Endometrial microvascular endothelial cells (primary cell): ENCODE measurements around the gene CAMK2D. TPM values are rescaled to one million over a fixed set of nuclear protein-coding genes. Genes with fewer than 3 reads are reported as not detected.

Source experiments
- in situ Hi-C: cut with HindIII; loops from 2 replicates; pipeline ENCODE4 v1.10.0; 2017; ENCODE audit warnings: low sequenced_read_pairs, low pct_unique_long_range_greater_than_20kb; ENCODE audit errors: inconsistent ontology term
- total RNA-seq: library from RNA; depleted of rRNA; stranded (reverse); fragments of >200 nt; gene quantifications from one replicate; pipeline ENCODE4 v1.2.3, GENCODE V29; 2015; ENCODE audit errors: inconsistent ontology term

The CAMK2D gene
- total RNA-seq, 1 donor from 2014 or later = 30.9 TPM

DNA sequence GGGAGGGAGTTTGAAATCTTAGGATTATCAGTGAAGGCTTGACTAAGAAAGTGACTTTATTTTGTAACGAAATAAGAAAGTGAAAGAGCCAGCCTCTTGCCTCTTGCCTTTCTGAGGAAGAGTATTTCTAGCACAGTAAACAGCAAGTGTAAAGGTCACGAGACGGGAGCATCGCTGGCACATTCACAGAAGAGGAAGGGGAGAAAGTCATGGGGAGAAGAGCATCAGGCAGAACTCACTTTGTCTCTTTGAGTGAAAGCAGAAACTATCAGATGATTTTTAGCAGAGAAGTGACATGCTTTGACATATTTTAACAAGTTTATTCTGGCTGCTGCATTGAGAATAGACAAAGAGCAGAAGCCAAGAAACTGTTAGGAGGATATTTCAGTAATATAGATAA, 313.8 kb downstream of the CAMK2D start:
- in situ Hi-C loops = no loop called here

DNA sequence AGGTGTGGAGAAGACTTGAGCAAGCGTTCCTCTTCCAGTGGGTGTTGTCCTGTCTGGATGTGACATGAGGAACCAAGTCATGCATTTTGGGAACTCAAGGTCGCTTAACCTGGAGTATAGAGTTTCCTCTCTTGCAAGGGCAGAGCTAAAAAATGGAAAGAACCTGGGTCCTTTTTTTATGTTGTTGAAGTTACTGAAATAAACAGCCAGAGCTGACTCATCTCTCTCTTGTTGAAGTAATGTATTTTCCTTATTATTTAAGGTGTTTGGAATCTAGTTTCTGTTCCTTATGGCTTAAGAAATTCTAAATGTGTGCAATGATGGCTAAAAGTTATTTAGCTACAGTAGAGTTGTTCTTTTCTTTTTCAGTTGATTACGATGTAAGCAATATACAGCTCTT, 314.5 kb downstream of the CAMK2D start:
- in situ Hi-C loops = no loop called here

- in situ Hi-C loops = no loop called here
Observed at GRCh38 chr4:113446019-113446418, 315.5 kb downstream of the CAMK2D start.

DNA sequence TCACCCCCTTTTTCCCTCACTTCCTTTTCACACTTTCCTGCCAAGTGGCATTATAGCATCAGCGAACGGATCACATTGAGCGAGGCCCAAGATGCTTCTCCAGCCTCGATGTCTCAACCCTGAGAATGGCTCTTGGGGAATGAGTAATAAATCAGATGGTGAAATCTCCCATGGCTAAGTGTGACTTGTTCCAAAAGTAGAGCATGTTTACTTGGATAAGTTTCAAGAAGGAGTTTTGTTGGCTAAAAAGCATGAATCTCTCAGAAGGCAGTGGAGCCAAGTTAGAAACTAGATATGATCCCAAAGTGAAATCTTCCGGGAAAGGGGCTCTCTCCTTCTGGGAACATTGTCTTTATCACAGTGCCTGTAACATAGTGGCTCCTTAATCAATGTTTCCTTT, 316.3 kb downstream of the CAMK2D start:
- in situ Hi-C loops = no loop called here

GRCh38 chr4:113444386-113444785, 317.2 kb downstream of the CAMK2D start:
- in situ Hi-C loops = no loop called here

DNA sequence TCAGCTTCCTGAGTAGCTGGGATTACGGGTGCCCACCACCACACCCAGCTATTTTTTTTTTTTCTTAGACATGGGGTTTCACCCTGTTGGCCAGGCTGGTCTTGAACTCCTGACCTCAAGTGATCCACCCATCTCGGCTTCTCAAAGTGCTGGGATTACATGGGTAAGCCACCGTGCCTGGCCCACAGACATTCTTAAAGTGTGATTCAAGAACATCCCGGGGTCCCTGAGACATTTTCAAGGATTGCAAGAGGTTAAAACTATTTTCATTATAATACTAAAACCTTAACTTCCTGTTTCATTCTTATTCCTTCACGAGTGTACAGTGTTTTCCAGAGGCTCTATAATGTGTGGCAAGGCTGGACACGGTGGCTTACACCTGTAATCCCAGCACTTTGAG, 318.7 kb downstream of the CAMK2D start:
- in situ Hi-C loops = no loop called here

DNA sequence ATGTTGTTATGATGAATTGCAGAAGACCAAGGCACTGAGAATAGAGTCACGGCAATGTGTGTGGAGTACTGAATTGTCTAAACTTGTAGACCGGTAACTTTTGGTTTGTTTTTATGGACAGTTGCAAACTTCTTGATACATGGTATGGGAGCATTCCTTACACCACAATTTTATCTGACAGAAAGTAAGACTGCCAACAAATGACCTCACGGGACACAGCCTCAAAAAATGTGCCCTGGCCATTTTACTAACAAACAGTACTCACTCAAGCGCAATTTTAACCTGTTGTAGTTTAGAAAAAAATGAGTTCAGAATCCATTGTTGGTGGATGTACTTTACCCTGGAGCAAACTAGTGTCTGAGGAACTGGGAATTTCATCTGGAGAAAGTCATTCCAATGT, 321.2 kb downstream of the CAMK2D start:
- in situ Hi-C loops = no loop called here

- in situ Hi-C loops = no loop called here
Observed at GRCh38 chr4:113438596-113438995, 322.9 kb downstream of the CAMK2D start.

DNA sequence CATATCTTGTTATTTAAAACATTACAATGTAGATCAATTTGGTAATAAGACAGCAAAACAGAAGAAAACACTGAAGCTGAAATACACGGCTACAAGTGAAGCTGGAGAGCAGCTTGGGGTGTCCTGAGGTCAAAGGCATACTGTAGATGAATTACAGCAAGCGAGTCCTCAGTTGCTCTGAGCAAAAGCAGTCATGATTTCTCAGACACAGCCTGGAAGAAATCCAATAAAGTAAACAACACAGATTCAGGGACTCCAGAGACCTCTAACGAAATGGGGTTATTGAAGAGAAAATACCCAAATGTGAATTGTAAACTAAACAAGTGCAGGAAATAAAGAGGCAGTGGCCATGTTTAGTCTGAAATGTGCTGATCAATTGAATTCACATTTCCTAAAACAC, 324.4 kb downstream of the CAMK2D start:
- in situ Hi-C loops = no loop called here

DNA sequence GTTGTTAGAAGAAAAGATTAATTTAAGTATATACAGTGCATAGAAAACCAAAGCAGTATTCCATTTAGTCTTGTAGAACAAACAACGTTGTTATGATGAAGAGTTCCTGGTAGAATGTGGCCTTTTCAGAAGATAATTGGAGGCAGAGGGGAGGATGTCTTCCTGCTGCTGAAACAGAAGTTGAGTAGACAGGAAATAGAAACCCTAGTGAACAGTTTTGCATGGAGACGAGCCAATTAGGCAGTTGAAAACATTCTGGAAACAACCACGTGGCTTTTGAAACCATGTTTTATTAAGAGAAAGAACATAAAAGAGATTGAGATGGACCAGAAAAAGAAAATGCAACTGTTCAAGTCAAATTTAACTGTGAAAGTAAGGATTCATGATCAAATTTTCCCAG, 325.2 kb downstream of the CAMK2D start:
- in situ Hi-C loops = no loop called here

DNA sequence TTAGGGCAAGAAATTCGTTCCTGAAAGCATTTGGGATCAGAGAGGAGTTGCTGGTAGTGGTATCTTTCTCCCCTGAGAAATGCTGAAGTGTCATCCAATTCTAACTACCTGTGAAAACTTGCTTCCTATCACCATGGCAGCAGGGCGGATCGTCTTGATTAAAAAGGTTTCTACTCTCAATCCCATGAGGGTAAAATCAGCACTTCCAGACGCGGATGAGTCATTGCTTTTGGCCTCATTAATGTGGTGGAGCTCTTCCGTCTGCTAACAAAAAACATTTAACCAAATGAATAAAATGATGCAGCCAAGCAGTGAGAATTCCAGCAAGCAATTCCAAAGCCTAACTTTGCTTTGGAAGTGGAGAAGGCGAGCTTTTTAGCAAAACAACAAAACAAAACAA, 325.6 kb downstream of the CAMK2D start:
- in situ Hi-C loops = no loop called here

DNA sequence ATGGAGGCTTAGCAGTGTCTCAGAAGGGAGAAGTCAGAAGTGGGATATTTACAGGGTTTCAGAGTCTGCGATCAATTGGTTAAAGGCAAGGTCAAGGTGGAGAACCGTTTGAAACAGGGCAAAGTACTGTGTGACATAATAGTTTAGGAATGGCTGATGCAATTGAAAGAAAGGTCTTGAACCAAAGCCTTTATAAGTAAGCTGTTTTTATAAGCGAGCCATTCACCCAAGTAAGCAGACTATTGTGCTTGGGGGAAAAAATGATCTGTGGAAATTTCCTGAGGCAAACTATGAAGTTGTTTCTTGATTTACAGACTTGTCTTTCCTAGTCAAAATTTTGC, 327.3 kb downstream of the CAMK2D start:
- in situ Hi-C loops = no loop called here

DNA sequence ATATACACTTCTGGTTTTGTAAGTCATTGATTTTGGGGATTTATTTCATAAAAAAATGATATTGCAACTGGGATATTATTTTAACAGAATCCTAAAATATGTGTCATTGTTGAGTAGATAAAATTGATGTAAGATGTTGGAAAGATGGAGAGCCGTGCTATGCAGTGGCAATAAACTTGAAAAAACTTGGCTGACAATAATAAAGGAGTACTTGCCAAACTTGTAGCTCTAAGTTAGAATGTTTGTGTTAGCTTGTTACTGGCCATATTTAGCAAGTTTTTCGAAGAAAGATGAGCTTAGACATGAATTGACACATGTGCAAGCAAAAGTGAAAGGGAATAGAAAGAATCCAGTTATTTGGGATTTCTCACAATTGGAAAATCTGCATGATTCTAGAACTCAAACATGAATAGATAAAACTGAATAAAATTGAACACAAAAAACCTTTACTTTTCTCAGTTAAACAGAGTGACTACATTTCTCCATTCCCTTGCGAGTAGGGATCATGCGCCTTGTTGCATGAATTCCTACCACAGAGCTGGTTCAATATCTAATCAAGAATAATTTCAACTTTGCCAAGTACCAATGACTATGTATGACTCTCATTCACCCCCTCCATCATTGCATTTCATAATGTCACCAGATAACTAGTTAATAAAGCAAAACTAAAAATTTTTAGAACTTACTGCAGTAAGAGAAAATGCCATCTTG, 327.8 kb downstream of the CAMK2D start:
- in situ Hi-C loops = no loop called here

DNA sequence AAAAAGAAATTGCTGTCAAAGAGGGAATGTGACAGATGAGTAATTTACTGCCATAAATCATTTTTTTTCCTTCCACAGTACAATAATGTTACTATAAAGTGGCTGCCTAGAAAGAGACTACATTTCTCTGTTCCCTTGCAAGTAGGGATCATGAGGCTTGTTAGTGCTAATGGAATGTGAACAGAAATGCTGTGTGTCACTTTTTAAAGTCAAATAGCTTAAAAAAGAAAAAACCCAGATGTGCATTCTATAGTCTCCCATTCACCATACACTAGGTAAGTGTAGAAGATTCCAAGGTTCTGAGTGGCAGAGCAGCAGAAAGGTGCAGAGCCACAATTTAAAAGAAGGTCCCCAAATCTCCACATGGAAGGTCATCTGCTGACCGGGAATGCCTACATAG, 328.4 kb downstream of the CAMK2D start:
- in situ Hi-C loops = no loop called here

- in situ Hi-C loops = no loop called here
Observed at GRCh38 chr4:113423631-113424030, 337.9 kb downstream of the CAMK2D start.

DNA sequence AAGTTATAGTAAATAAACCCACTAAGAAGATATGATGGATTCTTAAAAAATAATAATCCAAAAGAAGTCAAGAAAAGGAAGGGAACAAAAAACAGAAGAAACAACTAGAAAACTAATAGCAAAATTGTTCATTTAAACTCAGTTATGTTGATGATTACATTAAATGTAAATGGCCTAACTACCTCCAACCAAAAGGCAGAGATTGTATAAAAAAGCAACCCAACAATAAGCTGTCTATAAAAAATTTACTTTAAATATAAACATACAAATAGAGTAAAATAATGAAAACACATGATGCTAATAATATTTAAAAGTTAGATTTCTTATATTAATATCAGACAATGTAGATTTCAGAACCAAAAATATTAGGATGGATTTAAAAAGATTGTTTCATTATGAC, 340.6 kb downstream of the CAMK2D start:
- in situ Hi-C loops = no loop called here

DNA sequence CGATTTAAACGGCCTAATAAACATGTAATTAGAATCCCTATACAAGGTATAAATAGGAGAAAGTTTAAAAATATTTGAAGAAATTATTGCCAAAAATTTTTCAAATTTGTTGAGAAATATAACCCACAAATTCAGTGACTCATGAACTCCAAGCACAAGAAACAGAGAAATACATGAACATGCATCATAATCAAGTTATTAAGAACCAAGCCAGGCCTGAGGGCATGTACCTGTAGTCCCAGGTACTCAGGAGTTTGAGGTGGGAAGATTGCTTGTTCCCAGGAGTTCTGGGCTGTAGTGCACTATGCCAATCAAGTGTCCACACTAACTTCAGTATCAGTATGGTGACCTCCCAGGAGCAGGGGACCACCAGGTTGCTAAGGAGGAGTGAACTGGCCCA, 341.9 kb downstream of the CAMK2D start:
- in situ Hi-C loops = no loop called here

GRCh38 chr4:113411496-113411938, 350.0 kb downstream of the CAMK2D start:
- in situ Hi-C loops = no loop called here

- in situ Hi-C loops = no loop called here
Observed at GRCh38 chr4:113410686-113411085, 350.9 kb downstream of the CAMK2D start.

- in situ Hi-C loops = no loop called here
Observed at GRCh38 chr4:113409181-113409580, 352.4 kb downstream of the CAMK2D start.

GRCh38 chr4:113407409-113407808, 354.1 kb downstream of the CAMK2D start:
- in situ Hi-C loops = no loop called here
